ENCODE results near the gene ADGRL1. TPM values are rescaled to one million over a fixed set of nuclear protein-coding genes. Genes with fewer than 3 reads are reported as not detected.
A peak's percentile ranks its signal among the peaks of the same experiment; 100 is the strongest.
"Not testable (repeated sequence)": the region's sequence is repeated elsewhere in the genome, so short reads cannot be mapped to it uniquely, and the experiment has no call there.

Gene ADGRL1
- total RNA-seq, 2 donors from 2014 or later, result 70.8 to 82.6 TPM

GRCh38 chr19:14222886-14223285 lies 16.9 kb upstream of the ADGRL1 start:
- H3K9me3 Mint-ChIP-seq, result no peaks in the 10 kb centered on the region
- Histone ChIP-seq H3K9ac (ENCODE audit: extremely low read depth, low read length, poor library complexity, severe bottlenecking) (no peak overlapping the region), H3K9me3 (ENCODE audit: control insufficient read depth, low read length) (no peaks in the 10 kb centered on the region), H3K4me3 (ENCODE audit: low read length) (no peak overlapping the region), H3K27me3 (ENCODE audit: control insufficient read depth, insufficient read depth, low read length, poor library complexity, severe bottlenecking) (no peaks in the 10 kb centered on the region), H3K36me3 (ENCODE audit: control insufficient read depth, insufficient read depth, low read length) (no peaks in the 10 kb centered on the region), H3K4me1 (ENCODE audit: control insufficient read depth, insufficient read depth, low read length) (no peaks in the 10 kb centered on the region), H3K27ac (ENCODE audit: low read depth, low read length) (no peak overlapping the region)
- TF ChIP-seq CTCF (conservative IDR thresholded peaks at IDR 0.05), result no peak
- no peak overlapping the region for H3K4me3 Mint-ChIP-seq
- DNase-seq, result no peak
- H3K36me3 Mint-ChIP-seq (ENCODE audit: low read depth), result no peaks in the 10 kb centered on the region
- WGBS, 2 experiments (ENCODE audit: insufficient coverage in 1 of 2, insufficient read length in 1 of 2), result 87 to 95% methylated on average over 15 of the region's 16 CpGs
- peaks cover 2% of the 10 kb centered on the region for H3K4me1 Mint-ChIP-seq
- H3K27ac Mint-ChIP-seq, result no peak overlapping the region
- peaks cover 7% of the 10 kb centered on the region for H3K27me3 Mint-ChIP-seq (ENCODE audit: insufficient read depth)

- H3K36me3 Mint-ChIP-seq (ENCODE audit: low read depth); H3K4me1 ChIP-seq (ENCODE audit: control insufficient read depth, insufficient read depth, low read length); H3K27ac Mint-ChIP-seq; H3K9me3 Mint-ChIP-seq; H3K27ac ChIP-seq (ENCODE audit: low read depth, low read length); H3K4me1 Mint-ChIP-seq; H3K27me3 ChIP-seq (ENCODE audit: control insufficient read depth, insufficient read depth, low read length, poor library complexity, severe bottlenecking); H3K4me3 ChIP-seq (ENCODE audit: low read length); H3K9ac ChIP-seq (ENCODE audit: extremely low read depth, low read length, poor library complexity, severe bottlenecking); H3K9me3 ChIP-seq (ENCODE audit: control insufficient read depth, low read length); H3K36me3 ChIP-seq (ENCODE audit: control insufficient read depth, insufficient read depth, low read length); H3K27me3 Mint-ChIP-seq (ENCODE audit: insufficient read depth): not testable (repeated sequence)
- DNase-seq, result peak; percentile 78
- peak overlapping the region; percentile 33 for H3K4me3 Mint-ChIP-seq
- peak; percentile 74 for TF ChIP-seq CTCF (conservative IDR thresholded peaks at IDR 0.05)
- WGBS, 2 experiments (ENCODE audit: insufficient coverage in 1 of 2, insufficient read length in 1 of 2), result 24 to 25% methylated on average over 8 to 12 of the region's 19 CpGs
These were observed 15.4 kb upstream of the ADGRL1 start for GRCh38 chr19:14221345-14221744.

GRCh38 chr19:14218620-14219330 lies 12.8 kb upstream of the ADGRL1 start:
- 92 to 94% methylated on average over 8 to 12 of the region's 12 CpGs for WGBS, 2 experiments (ENCODE audit: insufficient coverage in 1 of 2, insufficient read length in 1 of 2)
- H3K9ac ChIP-seq (ENCODE audit: extremely low read depth, low read length, poor library complexity, severe bottlenecking), result no peak overlapping the region
- H3K9me3 Mint-ChIP-seq, result no peaks in the 10 kb centered on the region

GRCh38 chr19:14217886-14218285 lies 11.9 kb upstream of the ADGRL1 start:
- H3K4me3 ChIP-seq (ENCODE audit: low read length); DNase-seq; H3K4me1 ChIP-seq (ENCODE audit: control insufficient read depth, insufficient read depth, low read length); H3K9ac ChIP-seq (ENCODE audit: extremely low read depth, low read length, poor library complexity, severe bottlenecking); H3K9me3 Mint-ChIP-seq; H3K36me3 Mint-ChIP-seq (ENCODE audit: low read depth); H3K27ac ChIP-seq (ENCODE audit: low read depth, low read length); H3K4me3 Mint-ChIP-seq; H3K36me3 ChIP-seq (ENCODE audit: control insufficient read depth, insufficient read depth, low read length); H3K9me3 ChIP-seq (ENCODE audit: control insufficient read depth, low read length); H3K27me3 Mint-ChIP-seq (ENCODE audit: insufficient read depth); H3K27ac Mint-ChIP-seq; H3K27me3 ChIP-seq (ENCODE audit: control insufficient read depth, insufficient read depth, low read length, poor library complexity, severe bottlenecking); H3K4me1 Mint-ChIP-seq: not testable (repeated sequence)
- WGBS, 2 experiments (ENCODE audit: insufficient coverage in 1 of 2, insufficient read length in 1 of 2), result 66% methylated on average over 4 of the region's 4 CpGs; no CpG with 5 or more reads in 1 of the 2 experiments

More at GRCh38 chr19:14218620-14219330, 12.8 kb upstream of the ADGRL1 start:
- Mint-ChIP-seq H3K4me3 (no peak overlapping the region), H3K27ac (no peak overlapping the region), H3K4me1 (peaks cover 1% of the 10 kb centered on the region), H3K27me3 (ENCODE audit: insufficient read depth) (peaks cover 8% of the 10 kb centered on the region), H3K36me3 (ENCODE audit: low read depth) (no peaks in the 10 kb centered on the region)
- Histone ChIP-seq H3K9me3 (ENCODE audit: control insufficient read depth, low read length) (no peaks in the 10 kb centered on the region), H3K4me1 (ENCODE audit: control insufficient read depth, insufficient read depth, low read length) (no peaks in the 10 kb centered on the region), H3K36me3 (ENCODE audit: control insufficient read depth, insufficient read depth, low read length) (no peaks in the 10 kb centered on the region), H3K27me3 (ENCODE audit: control insufficient read depth, insufficient read depth, low read length, poor library complexity, severe bottlenecking) (no peaks in the 10 kb centered on the region), H3K4me3 (ENCODE audit: low read length) (no peak overlapping the region), H3K27ac (ENCODE audit: low read depth, low read length) (no peak overlapping the region)
- TF ChIP-seq CTCF (conservative IDR thresholded peaks at IDR 0.05), result no peak
- no peak for DNase-seq

Data from endodermal cell (in vitro differentiated cells).